A549 treated with AZD9567 at 1 μM for 4 hours (cell line): ENCODE results near the gene EXOC1L. TPM values are rescaled to one million over a fixed set of nuclear protein-coding genes. Genes with fewer than 3 reads are reported as not detected.

Source experiments
- total RNA-seq: library from RNA; stranded (reverse); fragments of 200-300 nt; extraction: Qiagen RNA extraction; gene quantifications from 5 replicates; pipeline ENCODE4 v1.2.3, GENCODE V29; 2022; ENCODE audit not compliant: insufficient read depth

EXOC1L gene, protein sequence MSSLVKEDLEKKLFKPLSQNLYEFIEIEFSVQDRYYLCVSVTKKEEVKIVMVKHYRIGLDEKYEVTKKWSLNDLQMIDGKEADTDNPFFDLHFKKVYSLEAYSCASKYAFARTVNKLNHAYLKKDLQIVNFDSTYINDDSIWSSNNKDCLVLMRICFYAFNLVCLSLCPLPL
- not detected in 5 replicates for total RNA-seq

GRCh38 chr4:55819634-55820033 is at the start of gene EXOC1L:
Gene EXOC1L (plus strand): TSS chr4:55819790. CDS start chr4:55820027, 237 bp downstream.

GRCh38 chr4:55853484-55854046 is 34.0 kb downstream of the EXOC1L start, which contains the start of gene EXOC1:
Gene EXOC1 (plus strand): TSS chr4:55853648. CDS start chr4:55858324, 4,676 bp downstream.

Other genes starting within 250 kb of the EXOC1L start
- gene PDCL2, start 227.5 kb upstream of the EXOC1L start, total RNA-seq, result not detected in 5 replicates
- 0.52 to 0.84 TPM (median 0.79 TPM) in 4 of 5 replicates, not detected in the other for gene NMU, start 183.5 kb upstream of the EXOC1L start, total RNA-seq
- gene EXOC1, start 33.9 kb downstream of the EXOC1L start, total RNA-seq, result 13.9 to 30.4 TPM (median 14.4 TPM) in 5 replicates
- gene CEP135, start 129.2 kb downstream of the EXOC1L start, total RNA-seq, result 3.7 to 4.9 TPM (median 4.8 TPM) in 5 replicates